NCI-H1092 (cell line): ENCODE measurements around the gene GPR176.

Experiments
- DNase-seq: peaks from one replicate; lab custom pipeline; 2025; lab: John Stamatoyannopoulos, UW

Gene GPR176, protein sequence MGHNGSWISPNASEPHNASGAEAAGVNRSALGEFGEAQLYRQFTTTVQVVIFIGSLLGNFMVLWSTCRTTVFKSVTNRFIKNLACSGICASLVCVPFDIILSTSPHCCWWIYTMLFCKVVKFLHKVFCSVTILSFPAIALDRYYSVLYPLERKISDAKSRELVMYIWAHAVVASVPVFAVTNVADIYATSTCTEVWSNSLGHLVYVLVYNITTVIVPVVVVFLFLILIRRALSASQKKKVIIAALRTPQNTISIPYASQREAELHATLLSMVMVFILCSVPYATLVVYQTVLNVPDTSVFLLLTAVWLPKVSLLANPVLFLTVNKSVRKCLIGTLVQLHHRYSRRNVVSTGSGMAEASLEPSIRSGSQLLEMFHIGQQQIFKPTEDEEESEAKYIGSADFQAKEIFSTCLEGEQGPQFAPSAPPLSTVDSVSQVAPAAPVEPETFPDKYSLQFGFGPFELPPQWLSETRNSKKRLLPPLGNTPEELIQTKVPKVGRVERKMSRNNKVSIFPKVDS

DNA sequence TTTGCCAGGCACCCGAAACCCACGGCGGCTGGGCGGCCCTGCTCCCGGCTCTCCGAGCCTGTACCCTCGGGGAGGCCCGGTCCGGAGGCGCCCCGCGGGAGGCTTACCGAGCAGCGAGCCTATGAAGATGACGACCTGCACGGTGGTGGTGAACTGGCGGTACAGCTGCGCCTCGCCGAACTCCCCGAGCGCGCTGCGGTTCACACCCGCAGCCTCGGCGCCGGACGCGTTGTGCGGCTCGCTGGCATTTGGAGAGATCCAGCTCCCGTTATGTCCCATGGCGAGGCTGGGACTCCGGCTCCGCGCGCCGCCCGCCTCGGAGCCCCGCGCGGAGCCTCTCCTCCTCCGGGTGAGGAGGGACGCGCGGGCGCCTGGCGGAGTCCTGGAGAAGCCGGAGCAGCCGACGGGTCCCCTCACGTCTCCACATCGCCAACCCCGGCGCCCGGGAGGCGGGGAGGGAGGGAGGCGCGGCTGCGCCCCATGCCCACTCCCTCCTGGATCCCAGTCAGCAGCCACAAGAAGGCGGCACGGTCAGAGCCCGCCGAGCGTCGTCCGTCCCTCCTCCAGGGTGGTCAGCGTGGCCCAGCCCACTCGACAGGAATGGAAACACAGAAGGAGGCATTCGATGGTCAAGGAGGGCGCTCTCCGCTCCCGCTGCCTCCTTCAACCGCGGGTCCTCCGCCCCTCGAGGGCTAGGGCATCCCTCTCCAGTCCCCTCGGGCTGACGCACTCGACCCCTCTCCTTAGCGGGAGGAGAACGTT, at the start of gene GPR176:
Gene GPR176 (minus strand): TSS at position 519 of the 762 bp plus-strand sequence. CDS start 240 bp downstream, at position 279.
- DNase-seq = no peak

DNA sequence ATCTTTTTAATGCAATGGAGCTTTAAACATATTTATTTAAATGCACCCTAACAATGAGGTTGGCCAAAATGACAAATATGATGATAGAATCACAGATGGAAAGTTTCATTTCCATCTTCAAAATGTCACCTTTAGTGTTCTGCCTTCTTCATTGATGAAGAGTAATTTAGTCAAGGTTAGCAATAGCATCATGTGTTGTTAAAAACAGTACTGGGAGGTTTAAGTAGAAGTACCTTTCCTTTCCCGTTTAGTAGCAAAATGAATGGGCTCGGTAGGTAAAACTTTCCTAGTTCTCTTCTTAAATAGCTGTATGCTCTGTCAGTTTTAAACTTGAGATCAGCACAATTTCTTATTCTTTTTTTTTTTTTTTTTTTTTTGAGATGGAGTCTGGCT, 48.9 kb upstream of the GPR176 start:
- no peak for DNase-seq

DNA sequence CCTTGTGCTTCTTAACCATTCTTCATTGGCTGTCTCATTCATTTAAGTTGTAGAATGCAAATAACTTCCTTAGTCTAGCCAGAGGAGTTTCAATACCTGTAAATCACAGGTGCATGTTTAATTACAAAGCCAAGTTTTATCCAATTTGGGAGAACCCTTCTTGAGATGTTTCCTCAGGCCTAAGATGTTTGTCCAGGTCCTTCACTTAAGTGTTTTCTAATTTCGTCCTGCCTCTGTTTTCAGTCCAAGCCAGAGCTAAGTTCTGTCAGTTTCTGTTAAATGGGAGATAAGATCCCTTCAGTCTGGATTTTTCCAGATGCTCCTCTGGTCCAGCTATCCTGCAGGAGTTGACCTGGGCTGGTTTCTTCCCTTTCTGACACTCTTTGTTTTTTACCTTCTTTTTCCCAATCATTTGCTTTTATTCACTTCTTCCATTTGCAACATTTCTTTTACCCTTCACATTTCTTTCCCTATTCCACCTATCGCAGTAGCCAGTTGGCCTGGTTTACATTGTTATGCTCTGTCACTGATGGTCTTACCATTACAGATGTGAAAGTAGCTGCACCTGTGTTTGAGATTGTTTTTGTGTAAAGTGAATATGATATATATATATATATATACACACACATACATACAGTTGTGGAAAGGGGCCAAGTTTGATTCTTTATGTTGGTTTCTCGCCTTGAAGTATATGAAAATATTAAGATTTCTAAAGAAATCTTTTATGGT, 48.4 kb upstream of the GPR176 start:
- DNase-seq = no peak

DNA sequence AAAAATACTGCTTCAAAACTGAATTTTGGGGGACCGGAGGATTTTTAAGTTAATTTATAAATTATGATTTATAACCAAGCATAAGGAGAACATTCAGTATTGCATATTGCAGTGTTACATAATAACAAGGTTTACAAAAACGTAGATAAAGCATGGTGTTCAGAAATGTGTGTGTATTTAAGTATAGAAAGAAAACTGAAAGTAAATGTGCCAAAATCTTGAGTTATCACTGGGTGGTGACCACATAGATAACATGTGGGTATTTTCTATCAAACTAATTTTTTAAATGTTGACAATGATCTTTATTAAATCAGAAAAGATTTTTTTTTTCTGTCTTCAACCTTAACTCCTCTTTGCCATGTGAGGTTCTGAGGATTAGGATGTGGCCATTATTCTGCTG, 46.5 kb upstream of the GPR176 start:
- no peak for DNase-seq

DNA sequence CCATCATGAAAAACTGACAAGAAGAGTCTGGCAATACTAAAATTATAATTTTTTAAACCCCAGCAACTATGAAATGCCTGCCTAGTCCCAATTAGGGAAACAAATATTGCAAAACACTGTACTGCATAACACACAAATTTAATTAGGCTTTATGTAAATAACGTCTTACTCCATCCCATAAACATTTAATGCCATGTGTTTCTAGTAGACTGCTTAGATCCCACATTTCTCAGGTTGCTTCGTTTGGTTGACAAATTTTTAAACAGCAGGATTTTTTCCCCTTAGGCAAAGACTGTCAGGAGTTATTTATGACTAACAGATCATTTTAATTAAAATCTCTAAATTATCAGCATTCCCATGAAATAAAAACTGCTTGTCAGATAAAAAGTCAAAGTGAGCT, 43.7 kb upstream of the GPR176 start:
- no peak for DNase-seq

DNA sequence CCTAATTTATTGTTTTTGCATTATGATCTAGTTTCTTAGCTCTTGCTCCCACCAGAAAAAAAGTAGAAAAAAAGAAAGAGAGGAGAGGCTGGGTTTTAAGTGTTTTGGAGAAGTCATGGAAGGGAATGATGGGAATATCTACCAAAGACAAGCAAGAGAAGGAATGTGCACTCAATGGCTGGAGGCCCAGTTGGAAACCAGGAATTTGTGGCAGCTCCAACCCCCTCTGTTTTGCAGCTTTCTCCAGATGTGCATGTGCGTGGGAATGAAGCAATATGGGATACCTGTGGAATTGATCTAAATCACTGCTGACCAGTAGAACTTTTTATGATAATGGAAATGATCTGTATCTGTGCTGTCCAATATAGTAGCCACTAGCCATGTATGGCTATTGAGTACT, 41.0 kb upstream of the GPR176 start:
- DNase-seq = no peak

DNA sequence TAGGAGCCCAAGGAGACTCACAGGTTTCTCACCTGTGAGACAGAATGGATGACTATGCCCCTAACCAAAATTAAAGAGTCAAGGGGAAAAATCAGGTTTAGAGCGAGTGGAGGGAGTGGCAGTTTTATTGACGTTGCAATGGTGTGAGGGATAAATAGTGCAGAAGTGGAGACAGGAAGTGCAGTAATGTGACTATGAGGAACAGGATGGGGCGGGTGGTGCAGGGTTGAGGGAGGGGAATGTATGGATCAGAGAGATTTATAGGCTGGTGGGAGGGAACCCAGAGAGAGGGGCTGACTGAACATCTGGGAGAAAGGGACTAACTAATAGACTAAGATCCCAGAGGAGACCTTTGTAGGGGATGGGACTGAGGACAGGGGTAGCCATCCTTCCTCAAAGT, 40.3 kb upstream of the GPR176 start:
- no peak for DNase-seq

DNA sequence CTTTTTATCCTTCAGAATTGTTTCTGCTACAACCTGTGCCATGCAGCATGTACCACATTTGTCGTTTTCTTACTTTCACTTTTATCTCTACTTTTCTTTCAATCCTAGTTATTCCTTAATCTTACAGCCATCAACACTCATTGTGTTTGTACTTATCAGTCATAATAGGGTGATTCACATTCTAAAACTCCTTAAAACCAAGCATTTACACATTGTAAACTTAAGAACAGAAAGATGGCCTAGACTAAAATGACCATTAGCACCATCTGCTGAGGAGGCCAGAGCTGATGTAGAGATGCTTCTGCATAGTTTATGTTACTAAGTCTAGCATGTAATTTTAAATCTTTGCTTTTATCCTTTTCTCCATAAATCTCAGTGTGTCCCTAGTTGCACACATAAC, 39.3 kb upstream of the GPR176 start:
- DNase-seq = no peak

DNA sequence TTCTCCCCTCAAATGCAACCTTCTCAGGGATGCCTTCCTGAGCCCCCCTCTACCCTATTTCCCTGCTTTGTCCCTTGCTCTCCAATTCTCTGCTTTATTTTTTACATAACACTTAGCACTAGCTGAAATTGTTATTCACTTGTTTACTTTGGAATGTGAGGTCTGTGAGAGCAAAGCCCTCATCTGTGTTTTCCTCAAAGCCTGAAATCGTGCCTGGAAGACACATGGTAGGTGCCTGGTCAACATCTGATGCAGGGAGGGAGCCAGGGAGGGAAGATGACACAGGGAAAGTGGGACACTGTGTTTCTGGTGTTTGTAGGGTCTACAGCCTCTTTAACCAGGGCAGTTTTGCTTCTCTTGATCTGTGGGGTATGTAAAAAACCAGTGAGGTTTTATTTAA, 37.4 kb upstream of the GPR176 start:
- no peak for DNase-seq

DNA sequence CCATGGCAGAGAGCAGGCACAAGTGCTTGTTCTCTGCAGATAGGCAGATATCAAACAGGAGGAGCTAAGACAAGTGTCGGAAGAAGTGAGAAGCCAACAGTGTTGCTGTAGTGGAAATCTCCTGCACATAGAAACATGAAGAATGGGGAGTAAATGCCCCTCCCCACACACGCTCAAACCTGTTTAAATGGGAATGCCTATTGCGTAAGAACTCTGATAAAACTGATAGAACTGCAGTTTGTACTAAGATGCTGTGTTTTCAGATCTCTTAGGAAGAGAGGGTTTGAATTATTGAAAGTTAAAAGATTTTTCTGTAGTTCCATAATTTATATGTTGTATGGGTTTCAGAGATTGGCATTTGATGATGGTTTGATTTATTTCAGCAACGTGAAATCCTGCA, 33.5 kb upstream of the GPR176 start:
- DNase-seq = no peak

DNA sequence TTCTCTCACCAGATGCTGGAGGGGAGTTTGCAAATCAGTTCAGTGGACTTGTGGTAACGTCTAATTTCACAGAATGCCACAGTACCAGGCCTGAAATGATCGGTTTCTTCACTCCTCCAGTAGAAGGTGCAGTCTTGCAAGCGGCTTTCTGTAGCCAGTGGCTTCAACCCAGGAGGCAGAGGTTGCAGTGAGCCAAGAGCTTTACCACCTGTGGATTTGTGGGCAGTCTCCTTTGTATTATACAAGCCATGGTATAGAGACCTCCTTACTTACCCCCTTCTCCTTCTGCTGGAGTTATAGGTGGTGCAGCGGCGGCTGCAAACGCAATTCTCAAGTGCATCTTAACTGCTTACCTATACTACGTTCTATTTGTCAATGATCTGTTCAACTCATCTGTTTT, 31.5 kb upstream of the GPR176 start:
- no peak for DNase-seq

DNA sequence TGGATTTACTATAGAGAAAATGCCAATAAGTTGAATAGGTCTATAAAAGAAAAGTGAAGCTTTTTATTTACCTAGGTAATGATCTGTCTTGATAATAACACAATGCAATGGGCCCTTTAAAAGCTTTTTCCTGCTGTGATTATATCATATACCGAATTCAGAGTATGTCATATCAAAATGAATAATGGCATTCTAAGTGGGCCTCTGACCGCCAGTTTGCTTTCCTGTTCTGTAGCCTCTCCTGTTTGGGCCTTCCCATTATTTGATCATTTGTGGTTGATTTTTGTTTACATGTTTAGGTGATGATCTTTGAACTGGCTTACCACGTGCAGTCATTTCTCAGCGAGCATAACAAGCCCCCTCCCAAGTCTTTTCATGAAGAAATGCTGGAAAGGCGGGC, 28.8 kb upstream of the GPR176 start:
- no peak for DNase-seq

DNA sequence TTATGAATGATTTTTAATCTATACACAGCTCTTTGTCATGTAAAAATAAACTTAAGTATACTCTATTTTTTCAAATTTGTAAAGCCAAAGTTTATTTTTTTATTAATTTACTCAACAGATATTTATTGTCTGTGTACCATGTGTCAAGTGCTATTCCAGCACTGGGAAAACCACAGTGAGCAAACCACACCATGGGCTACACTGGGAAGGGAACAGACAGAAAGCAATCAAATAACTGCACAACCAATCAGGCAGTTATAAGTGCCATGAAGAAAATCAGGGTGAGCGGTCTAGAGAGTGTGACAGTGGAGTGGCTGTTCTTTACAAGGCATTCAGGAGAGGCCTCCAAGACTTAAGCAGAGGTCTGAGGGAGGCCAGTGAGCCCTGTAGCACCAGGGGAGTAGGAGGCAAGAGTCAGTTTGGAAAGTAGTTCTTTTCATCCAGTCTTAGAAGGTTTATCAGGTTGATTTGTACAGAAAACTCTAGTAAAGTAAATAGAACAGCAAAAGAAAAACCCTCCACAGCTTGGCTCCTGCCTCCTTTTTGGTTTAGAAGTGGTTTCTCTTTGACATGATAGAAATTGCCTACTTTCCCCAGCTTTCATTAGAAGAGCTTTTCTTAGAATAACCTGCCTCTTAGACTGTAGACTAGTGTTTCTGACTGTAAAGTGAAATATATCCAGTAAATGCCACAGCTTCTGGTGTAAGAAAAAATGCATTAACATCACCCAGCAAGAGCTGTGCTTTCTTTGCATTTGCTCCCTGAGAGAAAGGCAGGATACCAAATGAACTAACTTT, 27.5 kb upstream of the GPR176 start:
- no peak for DNase-seq

DNA sequence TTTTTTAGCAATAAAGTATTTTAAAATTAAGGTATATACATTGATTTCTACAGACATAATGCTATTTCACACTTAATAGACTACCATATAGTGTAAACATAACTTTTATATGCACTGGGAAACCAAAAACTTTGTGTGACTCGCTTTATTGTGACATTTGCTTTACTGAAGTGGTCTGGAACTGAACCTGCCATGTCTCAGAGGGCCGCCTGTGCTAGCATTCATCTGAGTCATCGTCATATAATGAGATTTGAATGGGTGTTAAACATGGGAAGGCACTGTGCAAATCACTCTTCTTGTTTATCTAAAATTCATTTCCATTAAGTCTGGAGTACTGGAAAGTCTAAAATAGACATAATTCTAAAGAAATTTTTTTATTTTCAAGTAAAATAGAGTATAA, 26.8 kb upstream of the GPR176 start:
- DNase-seq = no peak

DNA sequence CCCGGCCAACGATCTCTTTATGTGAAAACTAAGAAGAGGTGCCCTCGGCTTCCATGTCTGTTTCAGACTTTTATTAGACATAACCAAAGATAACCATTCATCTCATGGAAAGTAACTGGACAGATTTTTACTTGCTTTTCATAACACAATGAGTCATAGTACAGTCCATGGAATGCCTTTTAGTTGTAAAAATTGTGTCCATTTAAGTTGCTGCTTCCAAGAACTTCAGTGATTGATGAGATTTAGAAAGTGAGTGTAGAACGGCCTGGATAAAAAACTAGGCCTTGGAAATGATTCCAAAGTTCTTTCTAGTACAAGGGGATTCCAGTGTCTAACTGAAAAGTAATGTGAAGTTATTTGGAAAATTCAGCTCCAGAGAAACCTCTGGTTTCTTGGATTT, 24.7 kb upstream of the GPR176 start:
- DNase-seq = no peak

DNA sequence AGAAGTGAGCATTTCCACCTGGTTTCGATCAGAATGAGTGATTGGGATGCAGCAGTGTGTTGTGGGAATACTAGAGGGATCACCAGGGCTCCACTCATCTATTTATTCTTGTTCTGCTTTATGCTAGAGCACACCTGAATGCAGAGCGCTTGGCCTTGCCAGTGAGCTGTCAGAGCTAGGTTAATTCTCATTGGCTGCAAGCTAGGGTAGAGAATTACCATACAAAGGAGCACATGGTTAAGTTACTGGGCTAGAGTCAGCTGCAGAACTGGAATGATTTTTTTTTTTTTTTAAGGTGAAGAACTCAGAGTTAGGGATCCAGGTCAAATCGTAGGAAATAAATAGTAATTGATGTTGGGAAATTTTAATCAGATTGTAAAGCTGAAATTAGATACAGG, 22.7 kb upstream of the GPR176 start:
- DNase-seq = no peak

DNA sequence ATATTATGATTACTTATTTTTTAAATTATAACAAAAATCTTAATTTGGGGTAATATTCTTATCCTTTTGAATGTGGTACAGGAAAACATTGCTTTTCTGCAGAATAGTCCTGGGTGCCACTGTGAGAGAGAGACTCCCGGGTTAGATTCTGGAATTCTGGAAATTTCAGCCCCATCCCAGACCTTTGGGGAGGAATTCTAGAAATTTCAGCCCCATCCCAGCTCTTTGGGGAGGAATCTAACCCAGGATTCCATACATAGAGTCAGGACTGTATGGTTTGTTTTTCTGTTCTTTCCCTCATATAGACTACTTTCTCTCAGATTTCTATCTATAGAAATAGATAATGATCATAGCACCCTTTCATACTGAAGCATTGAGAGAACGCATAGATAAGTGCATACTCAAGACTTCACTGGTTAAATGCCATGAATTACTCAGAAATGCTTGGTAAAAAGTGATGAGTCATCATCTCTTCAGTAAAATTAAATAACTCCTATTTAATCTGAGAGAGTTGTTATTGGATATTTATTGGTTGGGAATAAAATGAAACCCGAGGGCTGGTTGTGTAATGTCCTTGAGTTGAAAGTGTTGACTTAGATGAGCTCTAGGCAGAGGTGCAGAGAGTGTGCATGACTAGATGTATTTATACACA, 22.2 kb upstream of the GPR176 start:
- no peak for DNase-seq

DNA sequence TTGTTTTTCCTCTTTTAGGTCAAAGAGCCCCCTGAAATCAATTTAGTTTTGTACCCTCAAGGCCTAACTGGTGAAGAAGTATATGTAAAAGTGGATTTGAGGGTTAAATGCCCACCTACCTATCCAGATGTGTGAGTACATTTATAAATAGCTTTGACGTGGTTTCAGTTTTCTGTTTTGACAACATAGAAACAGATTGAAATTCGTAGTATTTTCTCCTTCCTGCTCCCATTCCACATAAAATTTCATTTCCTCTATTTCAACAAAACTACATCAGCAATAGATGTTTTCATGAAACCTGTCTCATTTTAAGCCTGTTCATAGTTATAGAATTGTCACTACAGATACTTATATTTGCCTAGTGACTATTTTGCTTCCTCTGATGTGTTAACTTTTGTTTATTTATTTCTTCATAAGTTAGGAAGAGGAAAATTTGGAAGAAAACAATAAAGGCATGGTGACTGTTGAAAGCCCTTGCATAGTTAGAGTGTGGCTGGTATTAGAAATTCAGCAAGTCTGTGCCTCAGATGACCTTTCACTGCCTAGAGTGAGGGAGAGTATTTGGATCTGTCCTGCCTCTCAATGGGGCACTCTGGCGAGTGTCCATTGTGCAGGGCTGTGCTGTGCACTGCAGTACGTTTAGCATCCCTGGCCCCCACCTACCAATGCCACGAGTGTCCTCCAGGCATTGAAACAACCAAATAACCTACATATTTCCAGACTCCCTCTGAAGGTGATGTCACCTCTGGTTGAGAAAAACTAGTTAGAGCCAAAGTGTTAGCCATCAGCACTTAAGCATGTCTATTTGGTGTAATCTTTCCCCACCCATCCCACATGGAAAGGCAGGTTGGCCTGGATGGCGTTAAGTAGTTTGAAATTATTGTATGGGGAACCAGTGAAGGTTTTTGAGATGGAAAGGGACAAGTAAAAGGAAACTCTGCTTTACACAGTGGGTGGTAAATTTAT, 19.7 kb upstream of the GPR176 start:
- no peak for DNase-seq

DNA sequence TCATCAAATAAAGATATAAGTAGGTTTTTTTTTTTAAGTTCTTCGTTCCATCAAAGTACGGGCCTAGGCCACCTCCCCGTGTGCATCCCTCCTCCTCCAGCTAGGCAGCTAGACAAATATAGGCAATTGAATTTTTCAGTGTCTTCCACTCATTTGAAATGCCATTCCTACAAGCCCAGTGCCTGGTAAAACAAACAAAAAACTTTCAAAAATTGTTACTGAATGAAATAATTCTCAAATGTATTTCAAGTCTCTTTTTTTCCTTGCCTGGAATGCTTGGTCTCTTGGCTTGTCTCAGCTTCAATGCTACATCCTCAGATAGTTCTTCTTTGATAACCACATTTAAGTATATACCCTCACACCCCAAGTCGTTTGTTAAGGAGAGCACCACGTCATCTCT, 17.6 kb upstream of the GPR176 start:
- no peak for DNase-seq

DNA sequence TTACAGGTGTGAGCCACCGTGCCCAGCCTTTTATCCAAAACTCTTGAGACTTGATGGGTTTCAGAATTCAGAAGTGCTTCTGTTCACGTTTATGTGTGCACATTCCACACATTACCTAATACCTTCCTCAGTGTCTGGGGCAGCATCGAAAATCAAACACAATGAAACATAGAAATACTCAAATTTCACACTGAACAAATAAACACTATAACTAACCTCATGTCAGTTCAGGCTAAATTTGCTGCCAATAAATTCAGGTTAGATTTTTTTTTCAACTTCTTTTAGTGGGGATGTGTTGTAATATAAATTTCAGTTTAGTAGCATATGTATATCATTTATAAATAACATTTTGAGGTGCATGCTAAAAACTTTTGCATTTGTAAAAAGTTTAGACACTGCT, 16.6 kb upstream of the GPR176 start:
- no peak for DNase-seq
